GM18517 (cell line): ENCODE results near the gene FNBP1.
A peak's percentile ranks its signal among the peaks of the same experiment; 100 is the strongest.
"Not testable (repeated sequence)": the region's sequence is repeated elsewhere in the genome, so short reads cannot be mapped to it uniquely, and the experiment has no call there.

ENCODE experiments used
- ATAC-seq: cut with Tn5 transposase; IDR thresholded peaks from one replicate; pipeline ENCODE4 v1.9.1; 2021; ENCODE audit warnings: mild to moderate bottlenecking, moderate library complexity; ENCODE audit not compliant: unreplicated experiment

FNBP1 gene

GRCh38 chr9:129899620-129900019, 143.4 kb downstream of the FNBP1 start:
- no peak for ATAC-seq

- ATAC-seq = no peak
Measured at GRCh38 chr9:129898185-129898584, 144.8 kb downstream of the FNBP1 start.

GRCh38 chr9:129897263-129897662, 145.7 kb downstream of the FNBP1 start:
- ATAC-seq = no peak

GRCh38 chr9:129895376-129896268, 147.4 kb downstream of the FNBP1 start:
- ATAC-seq = no peak

GRCh38 chr9:129894120-129894823, 148.7 kb downstream of the FNBP1 start:
- ATAC-seq = no peak

GRCh38 chr9:129891569-129891968, 151.4 kb downstream of the FNBP1 start:
- no peak for ATAC-seq

GRCh38 chr9:129890718-129891299, 152.2 kb downstream of the FNBP1 start:
- not testable (repeated sequence) for ATAC-seq

- no peak for ATAC-seq
Measured at GRCh38 chr9:129889941-129890717, 152.9 kb downstream of the FNBP1 start.

GRCh38 chr9:129889122-129889940, 153.7 kb downstream of the FNBP1 start:
- ATAC-seq = no peak

GRCh38 chr9:129888293-129889121, 154.5 kb downstream of the FNBP1 start:
- peak; percentile 65 for ATAC-seq

GRCh38 chr9:129887334-129888292, 155.4 kb downstream of the FNBP1 start:
- no peak for ATAC-seq

- no peak for ATAC-seq
Measured at GRCh38 chr9:129886226-129887174, 156.5 kb downstream of the FNBP1 start.

GRCh38 chr9:129885670-129886106, 157.3 kb downstream of the FNBP1 start:
- ATAC-seq = no peak

GRCh38 chr9:129885018-129885669, 157.8 kb downstream of the FNBP1 start:
- no peak for ATAC-seq

GRCh38 chr9:129884220-129885017, 158.6 kb downstream of the FNBP1 start:
- no peak for ATAC-seq
